ENCODE measurements around the gene OFD1.

OFD1 gene

DNA sequence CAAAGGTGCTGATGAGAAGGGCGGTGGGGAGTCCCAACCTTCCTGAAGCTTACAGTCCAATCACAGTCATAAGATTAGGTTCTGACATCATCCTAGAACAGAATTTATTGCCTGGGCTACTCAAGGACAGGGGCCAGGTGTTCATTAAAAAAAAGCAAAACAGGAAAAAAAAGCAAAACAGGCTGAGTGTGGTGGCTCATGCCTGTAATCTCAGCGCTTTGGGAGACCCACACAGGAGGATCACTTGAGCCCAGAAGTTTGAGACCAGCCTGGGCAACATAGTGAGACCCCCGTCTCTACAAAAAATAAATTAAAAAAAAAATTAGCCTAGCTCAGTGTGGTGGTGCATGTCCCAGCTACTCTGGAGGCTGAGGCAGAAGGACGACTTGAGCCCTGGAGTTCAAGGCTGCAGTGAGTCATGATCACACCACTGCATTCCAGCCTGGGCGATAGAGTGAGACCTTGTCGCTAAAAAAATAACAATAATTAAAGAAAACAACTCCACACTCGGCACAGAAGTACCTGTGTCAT is 42.6 kb upstream of the OFD1 start (continued):
- peak; percentile 87 for TF ChIP-seq OSR2 (tag by site-specific recombination; IDR thresholded peaks at IDR 0.05)
- TF ChIP-seq, protein P1, sequence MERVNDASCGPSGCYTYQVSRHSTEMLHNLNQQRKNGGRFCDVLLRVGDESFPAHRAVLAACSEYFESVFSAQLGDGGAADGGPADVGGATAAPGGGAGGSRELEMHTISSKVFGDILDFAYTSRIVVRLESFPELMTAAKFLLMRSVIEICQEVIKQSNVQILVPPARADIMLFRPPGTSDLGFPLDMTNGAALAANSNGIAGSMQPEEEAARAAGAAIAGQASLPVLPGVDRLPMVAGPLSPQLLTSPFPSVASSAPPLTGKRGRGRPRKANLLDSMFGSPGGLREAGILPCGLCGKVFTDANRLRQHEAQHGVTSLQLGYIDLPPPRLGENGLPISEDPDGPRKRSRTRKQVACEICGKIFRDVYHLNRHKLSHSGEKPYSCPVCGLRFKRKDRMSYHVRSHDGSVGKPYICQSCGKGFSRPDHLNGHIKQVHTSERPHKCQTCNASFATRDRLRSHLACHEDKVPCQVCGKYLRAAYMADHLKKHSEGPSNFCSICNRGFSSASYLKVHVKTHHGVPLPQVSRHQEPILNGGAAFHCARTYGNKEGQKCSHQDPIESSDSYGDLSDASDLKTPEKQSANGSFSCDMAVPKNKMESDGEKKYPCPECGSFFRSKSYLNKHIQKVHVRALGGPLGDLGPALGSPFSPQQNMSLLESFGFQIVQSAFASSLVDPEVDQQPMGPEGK (tag by site-specific recombination; IDR thresholded peaks at IDR 0.05), result peak; percentile 78
- peak; percentile 88 for TF ChIP-seq ZNF366 (tag by site-specific recombination; conservative IDR thresholded peaks at IDR 0.05)
- TF ChIP-seq SETDB1 (IDR thresholded peaks at IDR 0.05; ENCODE audit: insufficient read length, low read length), result no peak
- no peak for TF ChIP-seq ZNF404 (tag by site-specific recombination; IDR thresholded peaks at IDR 0.05)
- no peak for TF ChIP-seq HOXC10 (CRISPR knock-in tag; IDR thresholded peaks at IDR 0.05)
- 0 out of 2 replicates have a peak, but pooled peaks have one; percentile 15 for TF ChIP-seq ZFP69B (tag by site-specific recombination; IDR thresholded peaks at IDR 0.05)
- peak; percentile 12; the same call in 1 of the 2 replicates for TF ChIP-seq ZNF10 (tag by site-specific recombination; IDR thresholded peaks at IDR 0.05)
- no peak for TF ChIP-seq ZNF76 (tag by site-specific recombination; IDR thresholded peaks at IDR 0.05; ENCODE audit: borderline replicate concordance, low read depth)
- TF ChIP-seq PRDM1 (tag by site-specific recombination; IDR thresholded peaks at IDR 0.05), result no peak
- no peak for TF ChIP-seq ZNF707 (tag by site-specific recombination; IDR thresholded peaks at IDR 0.05)
- no peak for TF ChIP-seq ZNF169 (tag by site-specific recombination; IDR thresholded peaks at IDR 0.05)
- no peak for TF ChIP-seq SCRT1 (tag by site-specific recombination; IDR thresholded peaks at IDR 0.05; ENCODE audit: borderline replicate concordance)

DNA sequence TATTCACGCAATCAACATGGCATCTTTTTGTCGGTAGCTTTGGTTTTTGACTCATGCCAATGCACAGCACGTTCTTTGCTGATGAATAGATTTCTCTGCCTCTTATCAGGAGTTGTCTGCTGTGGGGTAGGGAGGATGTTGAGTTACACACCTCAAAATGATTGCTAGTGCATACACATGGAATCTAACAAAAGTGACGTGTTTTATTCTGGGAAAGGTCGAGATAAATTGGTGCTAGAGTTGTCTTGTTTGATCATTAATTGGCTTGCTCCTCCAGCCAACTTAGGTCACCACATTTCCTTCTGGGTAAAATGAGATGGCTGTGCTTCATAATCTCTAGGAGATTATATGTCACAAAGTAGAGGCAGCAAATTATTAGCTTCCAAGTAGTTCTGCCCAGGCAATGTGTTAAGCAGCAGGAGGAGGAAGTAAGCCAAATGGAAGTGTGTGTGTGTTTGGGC is 41.7 kb upstream of the OFD1 start:
- ChIA-PET CTCF (interaction anchor here (1.2 to 1.7 kb wide), 4 partner anchors 21 to 43 kb away, joined by 3 to 7 read pairs (median 4); no protein-coding TSS in a partner anchor), POLR2A (interaction anchor here (0.9 to 6.8 kb wide), 9 partner anchors 9 to 337 kb away, joined by 3 to 46 read pairs (median 4); partner anchors contain the start of genes GEMIN8, OFD1, TCEANC and TRAPPC2)
- no peaks in the 10 kb centered on the region for H3K9me3 ChIP-seq (ENCODE audit: control insufficient read depth, insufficient read depth, low read depth, low read length)
- peaks cover 47% of the 10 kb centered on the region for H3K4me1 ChIP-seq (ENCODE audit: control insufficient read depth, insufficient read depth, low read length)
- no peaks in the 10 kb centered on the region for H3K36me3 ChIP-seq (ENCODE audit: control insufficient read depth in 2 of 2, insufficient read depth in 1 of 2, low read length in 2 of 2)
- peak overlapping the region; percentile 29 for H3K27ac ChIP-seq (ENCODE audit: extremely low read depth, low read depth, low read length)
- no peak overlapping the region for H3K4me3 ChIP-seq (ENCODE audit: low read depth, low read length)
- TF ChIP-seq ZNF501 (tag by site-specific recombination; IDR thresholded peaks at IDR 0.05) (no peak), ZNF629 (tag by site-specific recombination; IDR thresholded peaks at IDR 0.05) (peak; percentile 54), SP7 (tag by site-specific recombination; IDR thresholded peaks at IDR 0.05) (peak; percentile 96), ZNF664 (tag by site-specific recombination; IDR thresholded peaks at IDR 0.05) (peak; percentile 76), ZNF549 (tag by site-specific recombination; IDR thresholded peaks at IDR 0.05) (no peak), OSR2 (tag by site-specific recombination; IDR thresholded peaks at IDR 0.05) (peak; percentile 59; the same call in 1 of the 2 replicates), ZNF600 (tag by site-specific recombination; IDR thresholded peaks at IDR 0.05) (peak; percentile 33; the same call in 1 of the 2 replicates), KLF1 (tag by site-specific recombination; IDR thresholded peaks at IDR 0.05) (0 out of 2 replicates have a peak, but pooled peaks have one; percentile 7), FEZF1 (tag by site-specific recombination; IDR thresholded peaks at IDR 0.05) (peak; percentile 8; the same call in 1 of the 2 replicates), ZNF157 (tag by site-specific recombination; IDR thresholded peaks at IDR 0.05) (no peak)
- TF ChIP-seq, protein P2, sequence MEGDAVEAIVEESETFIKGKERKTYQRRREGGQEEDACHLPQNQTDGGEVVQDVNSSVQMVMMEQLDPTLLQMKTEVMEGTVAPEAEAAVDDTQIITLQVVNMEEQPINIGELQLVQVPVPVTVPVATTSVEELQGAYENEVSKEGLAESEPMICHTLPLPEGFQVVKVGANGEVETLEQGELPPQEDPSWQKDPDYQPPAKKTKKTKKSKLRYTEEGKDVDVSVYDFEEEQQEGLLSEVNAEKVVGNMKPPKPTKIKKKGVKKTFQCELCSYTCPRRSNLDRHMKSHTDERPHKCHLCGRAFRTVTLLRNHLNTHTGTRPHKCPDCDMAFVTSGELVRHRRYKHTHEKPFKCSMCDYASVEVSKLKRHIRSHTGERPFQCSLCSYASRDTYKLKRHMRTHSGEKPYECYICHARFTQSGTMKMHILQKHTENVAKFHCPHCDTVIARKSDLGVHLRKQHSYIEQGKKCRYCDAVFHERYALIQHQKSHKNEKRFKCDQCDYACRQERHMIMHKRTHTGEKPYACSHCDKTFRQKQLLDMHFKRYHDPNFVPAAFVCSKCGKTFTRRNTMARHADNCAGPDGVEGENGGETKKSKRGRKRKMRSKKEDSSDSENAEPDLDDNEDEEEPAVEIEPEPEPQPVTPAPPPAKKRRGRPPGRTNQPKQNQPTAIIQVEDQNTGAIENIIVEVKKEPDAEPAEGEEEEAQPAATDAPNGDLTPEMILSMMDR (tag by site-specific recombination; IDR thresholded peaks at IDR 0.05), result no peak
- TF ChIP-seq, protein P3, sequence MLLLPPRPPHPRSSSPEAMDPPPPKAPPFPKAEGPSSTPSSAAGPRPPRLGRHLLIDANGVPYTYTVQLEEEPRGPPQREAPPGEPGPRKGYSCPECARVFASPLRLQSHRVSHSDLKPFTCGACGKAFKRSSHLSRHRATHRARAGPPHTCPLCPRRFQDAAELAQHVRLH (tag by site-specific recombination; IDR thresholded peaks at IDR 0.05), result no peak
- TF ChIP-seq, protein P4, sequence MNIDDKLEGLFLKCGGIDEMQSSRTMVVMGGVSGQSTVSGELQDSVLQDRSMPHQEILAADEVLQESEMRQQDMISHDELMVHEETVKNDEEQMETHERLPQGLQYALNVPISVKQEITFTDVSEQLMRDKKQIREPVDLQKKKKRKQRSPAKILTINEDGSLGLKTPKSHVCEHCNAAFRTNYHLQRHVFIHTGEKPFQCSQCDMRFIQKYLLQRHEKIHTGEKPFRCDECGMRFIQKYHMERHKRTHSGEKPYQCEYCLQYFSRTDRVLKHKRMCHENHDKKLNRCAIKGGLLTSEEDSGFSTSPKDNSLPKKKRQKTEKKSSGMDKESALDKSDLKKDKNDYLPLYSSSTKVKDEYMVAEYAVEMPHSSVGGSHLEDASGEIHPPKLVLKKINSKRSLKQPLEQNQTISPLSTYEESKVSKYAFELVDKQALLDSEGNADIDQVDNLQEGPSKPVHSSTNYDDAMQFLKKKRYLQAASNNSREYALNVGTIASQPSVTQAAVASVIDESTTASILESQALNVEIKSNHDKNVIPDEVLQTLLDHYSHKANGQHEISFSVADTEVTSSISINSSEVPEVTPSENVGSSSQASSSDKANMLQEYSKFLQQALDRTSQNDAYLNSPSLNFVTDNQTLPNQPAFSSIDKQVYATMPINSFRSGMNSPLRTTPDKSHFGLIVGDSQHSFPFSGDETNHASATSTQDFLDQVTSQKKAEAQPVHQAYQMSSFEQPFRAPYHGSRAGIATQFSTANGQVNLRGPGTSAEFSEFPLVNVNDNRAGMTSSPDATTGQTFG (tag by site-specific recombination; IDR thresholded peaks at IDR 0.05; ENCODE audit: borderline replicate concordance), result no peak
- TF ChIP-seq, protein P5, sequence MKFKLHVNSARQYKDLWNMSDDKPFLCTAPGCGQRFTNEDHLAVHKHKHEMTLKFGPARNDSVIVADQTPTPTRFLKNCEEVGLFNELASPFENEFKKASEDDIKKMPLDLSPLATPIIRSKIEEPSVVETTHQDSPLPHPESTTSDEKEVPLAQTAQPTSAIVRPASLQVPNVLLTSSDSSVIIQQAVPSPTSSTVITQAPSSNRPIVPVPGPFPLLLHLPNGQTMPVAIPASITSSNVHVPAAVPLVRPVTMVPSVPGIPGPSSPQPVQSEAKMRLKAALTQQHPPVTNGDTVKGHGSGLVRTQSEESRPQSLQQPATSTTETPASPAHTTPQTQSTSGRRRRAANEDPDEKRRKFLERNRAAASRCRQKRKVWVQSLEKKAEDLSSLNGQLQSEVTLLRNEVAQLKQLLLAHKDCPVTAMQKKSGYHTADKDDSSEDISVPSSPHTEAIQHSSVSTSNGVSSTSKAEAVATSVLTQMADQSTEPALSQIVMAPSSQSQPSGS (tag by site-specific recombination; IDR thresholded peaks at IDR 0.05; ENCODE audit: low read depth), result no peak
